Measurements from ENCODE around the gene SHISA5.
A peak's percentile ranks its signal among the peaks of the same experiment; 100 is the strongest.

SHISA5 gene

GRCh38 chr3:48502121-48502520 lies 1.9 kb downstream of the SHISA5 start:
- Histone ChIP-seq H3K9me3 (replicated peaks in 1 of 2; ENCODE audit: control insufficient read depth in 2 of 2, insufficient read depth in 1 of 2, low read depth in 1 of 2, low read length in 2 of 2) (peaks cover 0 to 9% of the 10 kb centered on the region in 2 donors), H3K4me2 (ENCODE audit: insufficient read depth, low read length, poor library complexity, severe bottlenecking) (no peak overlapping the region), H3K27ac (replicated peaks; ENCODE audit: low read length) (no peak overlapping the region), H3K27me3 (ENCODE audit: control insufficient read depth in 3 of 3, insufficient read depth in 3 of 3, low read depth in 1 of 3, low read length in 3 of 3) (no peaks in the 10 kb centered on the region), H2AK5ac (ENCODE audit: low read depth, low read length) (no peak overlapping the region), H4K8ac (ENCODE audit: low read depth, low read length) (no peak overlapping the region), H2BK15ac (ENCODE audit: low read length) (no peak overlapping the region), H3K9ac (ENCODE audit: low read depth, low read length, poor library complexity) (no peak overlapping the region), H2BK12ac (ENCODE audit: low read length) (no peak overlapping the region), H3K23ac (ENCODE audit: low read depth, low read length, poor library complexity) (peak overlapping the region; percentile 49), H2BK5ac (ENCODE audit: low read length) (no peak overlapping the region), H3K4me1 (ENCODE audit: control insufficient read depth in 2 of 2, insufficient read depth in 1 of 2, low read depth in 1 of 2, low read length in 2 of 2) (peaks cover 15 to 18% of the 10 kb centered on the region in 2 donors), H3K36me3 (replicated peaks in 1 of 2; ENCODE audit: control insufficient read depth in 2 of 2, insufficient read depth in 2 of 2, low read length in 2 of 2) (peaks cover 5 to 33% of the 10 kb centered on the region in 2 donors), H4K91ac (ENCODE audit: low read depth, low read length, poor library complexity) (no peak overlapping the region), H3K14ac (ENCODE audit: low read length) (no peak overlapping the region), H3K4ac (ENCODE audit: low read length) (no peak overlapping the region), H3K18ac (ENCODE audit: low read length) (peak overlapping the region; percentile 53), H3K4me3 (ENCODE audit: low read length in 2 of 2) (no peak overlapping the region), H2BK120ac (ENCODE audit: low read depth, low read length) (no peak overlapping the region), H3K79me1 (ENCODE audit: low read depth, low read length) (no peaks in the 10 kb centered on the region), H2AFZ (ENCODE audit: low read length) (no peak overlapping the region)
- WGBS, 2 donors (ENCODE audit: extremely low coverage in 2 of 2, insufficient read length in 2 of 2, insufficient replicate concordance in 1 of 2) = no CpG with 5 or more reads among the region's 5 CpGs
- no peak for DNase-seq (ENCODE audit: low spot score)

- Histone ChIP-seq H3K79me1 (ENCODE audit: low read depth, low read length) (no peaks in the 10 kb centered on the region), H2BK120ac (ENCODE audit: low read depth, low read length) (no peak overlapping the region), H3K36me3 (replicated peaks in 1 of 2; ENCODE audit: control insufficient read depth in 2 of 2, insufficient read depth in 2 of 2, low read length in 2 of 2) (peaks cover 5 to 35% of the 10 kb centered on the region in 2 donors), H2BK5ac (ENCODE audit: low read length) (no peak overlapping the region), H2AFZ (ENCODE audit: low read length) (no peak overlapping the region), H4K8ac (ENCODE audit: low read depth, low read length) (no peak overlapping the region), H4K91ac (ENCODE audit: low read depth, low read length, poor library complexity) (no peak overlapping the region), H2BK15ac (ENCODE audit: low read length) (no peak overlapping the region), H3K4ac (ENCODE audit: low read length) (no peak overlapping the region), H3K4me2 (ENCODE audit: insufficient read depth, low read length, poor library complexity, severe bottlenecking) (no peak overlapping the region), H3K27ac (replicated peaks; ENCODE audit: low read length) (no peak overlapping the region), H3K18ac (ENCODE audit: low read length) (no peak overlapping the region), H3K9me3 (replicated peaks in 1 of 2; ENCODE audit: control insufficient read depth in 2 of 2, insufficient read depth in 1 of 2, low read depth in 1 of 2, low read length in 2 of 2) (peaks cover 0 to 9% of the 10 kb centered on the region in 2 donors), H3K27me3 (ENCODE audit: control insufficient read depth in 3 of 3, insufficient read depth in 3 of 3, low read depth in 1 of 3, low read length in 3 of 3) (no peaks in the 10 kb centered on the region), H2BK12ac (ENCODE audit: low read length) (no peak overlapping the region), H3K4me1 (ENCODE audit: control insufficient read depth in 2 of 2, insufficient read depth in 1 of 2, low read depth in 1 of 2, low read length in 2 of 2) (peaks cover 15 to 18% of the 10 kb centered on the region in 2 donors), H3K9ac (ENCODE audit: low read depth, low read length, poor library complexity) (no peak overlapping the region), H2AK5ac (ENCODE audit: low read depth, low read length) (no peak overlapping the region), H3K23ac (ENCODE audit: low read depth, low read length, poor library complexity) (no peak overlapping the region), H3K4me3 (ENCODE audit: low read length in 2 of 2) (no peak overlapping the region), H3K14ac (ENCODE audit: low read length) (no peak overlapping the region)
- no peak for DNase-seq (ENCODE audit: low spot score)
- WGBS, 2 donors (ENCODE audit: extremely low coverage in 2 of 2, insufficient read length in 2 of 2, insufficient replicate concordance in 1 of 2) = no CpG with 5 or more reads among the region's 7 CpGs
These were observed 2.8 kb downstream of the SHISA5 start for GRCh38 chr3:48501196-48501595.

DNA sequence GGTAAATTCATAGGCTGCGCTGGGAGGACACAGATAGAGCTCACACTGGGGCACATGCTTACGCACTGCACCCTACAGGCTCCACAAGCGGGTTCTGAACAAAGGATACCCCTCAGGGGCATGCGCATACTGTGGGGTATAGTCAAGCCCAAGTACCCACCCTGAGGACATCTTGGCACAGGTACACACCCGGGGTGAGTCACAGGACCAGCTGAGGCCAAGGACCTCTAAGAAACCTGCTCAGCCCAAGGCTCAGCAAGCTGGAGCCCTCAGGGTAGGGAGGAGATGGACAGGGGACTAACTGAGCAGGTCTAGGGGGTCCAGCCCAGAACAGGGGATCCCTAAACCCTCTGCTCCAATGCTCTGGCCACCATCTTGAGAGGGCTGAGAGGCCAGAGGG lies 3.3 kb downstream of the SHISA5 start:
- no peak for DNase-seq (ENCODE audit: low spot score)
- Histone ChIP-seq H3K18ac (ENCODE audit: low read length) (no peak overlapping the region), H3K79me1 (ENCODE audit: low read depth, low read length) (no peaks in the 10 kb centered on the region), H2BK120ac (ENCODE audit: low read depth, low read length) (no peak overlapping the region), H3K4ac (ENCODE audit: low read length) (no peak overlapping the region), H2BK12ac (ENCODE audit: low read length) (no peak overlapping the region), H3K4me3 (ENCODE audit: low read length in 2 of 2) (no peak overlapping the region), H2BK15ac (ENCODE audit: low read length) (no peak overlapping the region), H4K8ac (ENCODE audit: low read depth, low read length) (no peak overlapping the region), H3K9me3 (replicated peaks in 1 of 2; ENCODE audit: control insufficient read depth in 2 of 2, insufficient read depth in 1 of 2, low read depth in 1 of 2, low read length in 2 of 2) (peaks cover 0 to 9% of the 10 kb centered on the region in 2 donors), H2AK5ac (ENCODE audit: low read depth, low read length) (no peak overlapping the region), H3K9ac (ENCODE audit: low read depth, low read length, poor library complexity) (no peak overlapping the region), H4K91ac (ENCODE audit: low read depth, low read length, poor library complexity) (no peak overlapping the region), H2AFZ (ENCODE audit: low read length) (no peak overlapping the region), H3K23ac (ENCODE audit: low read depth, low read length, poor library complexity) (no peak overlapping the region), H3K27ac (replicated peaks; ENCODE audit: low read length) (no peak overlapping the region), H2BK5ac (ENCODE audit: low read length) (peak overlapping the region; percentile 2), H3K4me2 (ENCODE audit: insufficient read depth, low read length, poor library complexity, severe bottlenecking) (no peak overlapping the region), H3K14ac (ENCODE audit: low read length) (no peak overlapping the region), H3K36me3 (replicated peaks in 1 of 2; ENCODE audit: control insufficient read depth in 2 of 2, insufficient read depth in 2 of 2, low read length in 2 of 2) (peaks cover 5 to 36% of the 10 kb centered on the region in 2 donors), H3K27me3 (ENCODE audit: control insufficient read depth in 3 of 3, insufficient read depth in 3 of 3, low read depth in 1 of 3, low read length in 3 of 3) (no peaks in the 10 kb centered on the region), H3K4me1 (ENCODE audit: control insufficient read depth in 2 of 2, insufficient read depth in 1 of 2, low read depth in 1 of 2, low read length in 2 of 2) (peaks cover 15 to 18% of the 10 kb centered on the region in 2 donors)
- WGBS, 2 donors (ENCODE audit: extremely low coverage in 2 of 2, insufficient read length in 2 of 2, insufficient replicate concordance in 1 of 2) = no CpG with 5 or more reads among the region's 5 CpGs

- Histone ChIP-seq H3K4me1 (ENCODE audit: control insufficient read depth in 2 of 2, insufficient read depth in 1 of 2, low read depth in 1 of 2, low read length in 2 of 2) (no peaks in the 10 kb centered on the region), H3K14ac (ENCODE audit: low read length) (no peak overlapping the region), H2BK5ac (ENCODE audit: low read length) (no peak overlapping the region), H2BK12ac (ENCODE audit: low read length) (no peak overlapping the region), H3K18ac (ENCODE audit: low read length) (no peak overlapping the region), H3K36me3 (replicated peaks in 1 of 2; ENCODE audit: control insufficient read depth in 2 of 2, insufficient read depth in 2 of 2, low read length in 2 of 2) (peaks cover 2 to 40% of the 10 kb centered on the region in 2 donors), H3K9me3 (replicated peaks in 1 of 2; ENCODE audit: control insufficient read depth in 2 of 2, insufficient read depth in 1 of 2, low read depth in 1 of 2, low read length in 2 of 2) (peaks cover 0 to under 1% of the 10 kb centered on the region in 2 donors), H2BK120ac (ENCODE audit: low read depth, low read length) (no peak overlapping the region), H3K4me2 (ENCODE audit: insufficient read depth, low read length, poor library complexity, severe bottlenecking) (no peak overlapping the region), H3K27ac (replicated peaks; ENCODE audit: low read length) (no peak overlapping the region), H3K4me3 (ENCODE audit: low read length in 2 of 2) (no peak overlapping the region), H2BK15ac (ENCODE audit: low read length) (no peak overlapping the region), H3K27me3 (ENCODE audit: control insufficient read depth in 3 of 3, insufficient read depth in 3 of 3, low read depth in 1 of 3, low read length in 3 of 3) (no peaks in the 10 kb centered on the region), H3K9ac (ENCODE audit: low read depth, low read length, poor library complexity) (no peak overlapping the region), H4K8ac (ENCODE audit: low read depth, low read length) (no peak overlapping the region), H3K79me1 (ENCODE audit: low read depth, low read length) (no peaks in the 10 kb centered on the region), H3K23ac (ENCODE audit: low read depth, low read length, poor library complexity) (no peak overlapping the region), H4K91ac (ENCODE audit: low read depth, low read length, poor library complexity) (no peak overlapping the region), H2AFZ (ENCODE audit: low read length) (no peak overlapping the region), H2AK5ac (ENCODE audit: low read depth, low read length) (no peak overlapping the region), H3K4ac (ENCODE audit: low read length) (no peak overlapping the region)
- no CpG with 5 or more reads among the region's 3 CpGs for WGBS, 2 donors (ENCODE audit: extremely low coverage in 2 of 2, insufficient read length in 2 of 2, insufficient replicate concordance in 1 of 2)
- no peak for DNase-seq (ENCODE audit: low spot score)
These were observed 10.8 kb downstream of the SHISA5 start for GRCh38 chr3:48493203-48493501.
